ENCODE data around the gene ANKRD63.

ANKRD63 gene

DNA sequence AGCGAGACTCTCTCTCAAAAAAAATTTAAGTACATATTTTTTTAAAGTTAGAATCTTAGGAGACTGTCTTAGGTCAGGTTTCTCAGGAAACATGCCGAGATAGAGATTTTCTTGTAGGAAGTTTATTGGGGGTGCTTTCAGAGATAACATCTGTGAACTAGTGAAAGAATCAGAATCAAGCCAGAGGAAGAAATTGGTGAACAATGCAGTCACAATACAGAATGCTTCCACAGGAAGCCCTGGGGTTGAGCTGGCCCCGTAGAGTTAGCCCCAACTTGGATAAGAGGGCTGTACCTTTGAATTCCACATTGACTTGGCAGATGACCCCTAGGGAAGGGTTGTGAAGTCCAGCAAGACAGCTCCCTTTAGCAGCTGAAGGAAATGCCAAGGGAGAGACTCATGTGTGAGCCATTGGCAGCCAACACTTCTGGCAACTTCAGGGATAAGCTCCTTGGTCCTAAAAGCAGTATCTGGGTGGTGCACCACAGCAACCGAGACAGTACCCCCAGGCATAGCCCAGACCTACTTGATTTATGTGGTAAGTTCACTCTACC, 31.9 kb upstream of the ANKRD63 start:
- DNase-seq (ENCODE audit: low read depth), result no peak
- H3K4me3 ChIP-seq (ENCODE audit: low read depth, low read length), result no peak overlapping the region

DNA sequence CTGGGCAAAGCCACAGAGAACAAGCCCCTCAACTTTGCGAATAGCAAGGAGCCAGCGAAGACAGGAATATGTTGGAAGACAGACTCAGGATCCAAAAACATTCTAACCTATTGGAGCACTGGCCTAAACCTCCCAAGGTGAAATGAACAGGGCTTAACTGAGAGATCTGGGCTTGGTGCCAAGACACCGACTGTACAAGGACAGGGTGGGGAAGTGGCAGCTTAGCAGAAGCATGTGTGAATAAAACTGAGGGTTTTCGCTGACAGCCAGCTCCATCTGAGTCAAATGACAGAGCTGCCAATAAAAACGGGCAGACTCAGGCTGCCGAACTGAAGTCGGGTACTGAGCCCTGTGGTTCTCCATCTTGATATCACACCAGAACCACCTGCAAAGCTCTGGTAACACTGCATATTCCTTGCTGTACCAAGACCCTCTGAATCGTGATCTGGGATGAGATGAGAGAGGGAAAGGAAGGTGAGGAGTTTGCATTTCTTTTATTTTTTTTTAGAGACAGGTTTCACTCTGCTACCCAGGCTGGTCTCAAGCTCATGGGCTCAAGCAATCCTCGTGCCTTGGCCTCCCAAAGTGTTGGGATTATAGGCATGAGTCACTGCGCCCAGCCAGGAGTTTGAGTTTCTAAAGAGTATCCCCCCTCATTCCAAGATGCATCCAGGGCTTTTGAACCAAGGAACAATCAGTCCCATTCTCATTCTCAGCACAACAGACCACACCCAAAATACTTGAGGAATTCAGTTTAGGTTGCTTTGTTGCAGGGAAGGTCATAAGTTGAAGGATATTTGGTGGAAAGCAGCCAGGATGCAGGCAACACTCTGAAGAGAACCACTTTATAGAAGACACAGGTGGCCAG, 30.9 kb upstream of the ANKRD63 start:
- DNase-seq (ENCODE audit: low read depth), result no peak
- H3K4me3 ChIP-seq (ENCODE audit: low read depth, low read length), result no peak overlapping the region

DNA sequence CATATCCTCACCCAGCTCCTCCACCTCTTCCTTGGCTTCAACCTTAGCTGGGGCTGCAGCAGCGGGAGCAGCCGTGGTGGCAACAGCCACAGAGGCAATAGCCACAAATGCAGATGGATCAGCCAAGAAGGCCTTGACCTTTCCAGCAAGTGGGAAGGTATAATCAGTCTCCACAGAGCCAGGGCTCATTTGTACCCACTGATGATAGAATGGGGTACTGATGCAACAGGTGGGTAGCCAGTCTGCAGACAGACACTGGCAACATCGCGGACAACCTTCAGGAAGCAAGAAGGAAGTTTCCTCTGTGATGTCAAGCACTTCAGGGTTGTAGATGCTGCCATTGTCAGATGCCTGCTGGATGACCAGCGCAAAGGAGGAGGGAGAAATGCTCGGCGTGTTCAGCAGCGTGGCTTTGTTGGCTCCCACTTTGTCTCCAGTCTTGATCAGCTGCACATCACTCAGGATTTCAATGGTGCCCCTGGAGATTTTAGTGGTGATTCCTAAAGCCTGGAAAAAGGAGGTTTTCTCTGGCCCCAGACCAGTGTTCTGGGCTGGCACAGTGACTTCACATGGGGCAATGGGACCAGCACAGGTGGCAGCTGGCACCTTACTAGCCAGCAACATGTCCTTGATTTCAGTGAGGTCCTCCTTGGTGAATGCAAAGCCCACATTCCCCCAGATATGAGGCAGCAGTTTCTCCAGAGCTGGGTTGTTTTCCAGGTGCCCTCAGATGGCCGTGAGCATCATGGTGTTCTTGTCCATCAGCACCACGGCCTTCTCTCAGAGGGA, 29.7 kb upstream of the ANKRD63 start:
- H3K4me3 ChIP-seq (ENCODE audit: low read depth, low read length), result no peak overlapping the region
- DNase-seq (ENCODE audit: low read depth), result no peak

GRCh38 chr15:40310993-40311392, 28.1 kb upstream of the ANKRD63 start:
- H3K4me3 ChIP-seq (ENCODE audit: low read depth, low read length), result no peak overlapping the region
- no peak for DNase-seq (ENCODE audit: low read depth)

DNA sequence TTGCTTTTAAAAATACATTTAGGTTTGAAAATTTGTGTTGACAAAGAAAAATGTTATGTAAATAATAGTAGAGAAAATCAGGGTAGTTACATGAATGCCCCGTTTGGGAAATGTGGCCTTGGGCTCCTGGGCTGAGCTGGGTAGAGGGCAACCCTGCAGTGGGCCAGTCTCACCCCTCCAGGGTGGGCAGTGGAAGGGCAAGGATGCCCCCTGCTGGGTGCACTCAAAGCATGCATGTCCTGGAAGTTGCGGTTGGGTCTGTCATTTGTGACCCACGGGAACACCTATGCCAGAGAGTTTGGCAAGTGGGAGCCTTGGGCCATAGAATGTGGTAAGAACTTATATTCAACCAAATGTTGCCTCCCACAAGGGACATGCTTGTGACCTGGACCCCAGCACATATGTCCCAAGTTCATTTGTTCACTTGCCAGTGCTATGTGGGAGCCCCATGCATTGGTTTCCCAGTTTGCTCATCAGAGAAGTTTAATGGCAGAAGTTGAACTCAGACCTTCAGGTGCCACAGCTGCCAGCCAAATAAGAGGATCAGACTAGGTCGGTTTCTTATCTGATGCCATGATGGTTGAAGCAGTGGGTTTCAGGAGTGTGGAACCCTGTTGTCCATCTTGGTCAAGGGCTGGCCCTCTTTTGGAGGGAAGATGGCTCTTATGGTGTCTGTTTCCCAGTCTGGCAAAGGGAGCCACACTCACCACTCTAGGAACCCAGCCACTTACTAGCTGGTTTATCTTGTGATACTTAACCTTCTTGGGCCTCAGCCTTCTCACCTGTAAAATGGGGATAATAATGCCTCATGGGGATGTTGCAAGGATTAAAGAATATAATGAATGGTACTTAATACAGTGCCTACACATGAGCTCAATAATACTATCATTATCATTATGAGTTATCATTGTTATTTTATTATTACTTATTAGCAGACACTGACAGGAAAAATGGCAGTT, 27.4 kb upstream of the ANKRD63 start:
- no peak overlapping the region for H3K4me3 ChIP-seq (ENCODE audit: low read depth, low read length)
- DNase-seq (ENCODE audit: low read depth), result no peak

DNA sequence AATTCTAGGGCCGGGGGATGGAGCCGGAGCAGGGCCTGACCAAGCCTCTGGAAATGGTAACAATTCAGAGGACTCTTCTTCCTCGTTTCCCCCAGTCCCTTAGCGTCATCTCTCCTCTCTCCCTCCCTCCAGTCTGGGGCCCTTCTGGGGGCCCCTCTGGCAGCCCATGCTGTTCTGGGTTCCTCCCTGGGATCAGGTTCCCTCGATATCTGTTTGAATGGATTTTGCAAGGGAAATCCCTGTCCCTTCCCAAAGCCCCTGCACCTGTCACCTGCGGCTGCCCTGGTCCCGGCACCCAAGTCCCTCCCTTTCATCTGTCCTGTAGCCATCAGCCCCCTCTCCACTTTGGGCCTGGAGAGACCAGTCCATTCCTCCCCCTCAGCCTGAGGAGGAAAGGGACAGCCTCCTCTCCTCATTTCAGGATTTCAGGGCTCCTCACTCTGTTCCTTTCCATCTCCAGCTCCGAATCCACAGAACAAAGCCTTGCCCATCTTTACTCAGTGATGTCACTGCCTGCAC, 26.5 kb upstream of the ANKRD63 start:
- no peak overlapping the region for H3K4me3 ChIP-seq (ENCODE audit: low read depth, low read length)
- DNase-seq (ENCODE audit: low read depth), result no peak

DNA sequence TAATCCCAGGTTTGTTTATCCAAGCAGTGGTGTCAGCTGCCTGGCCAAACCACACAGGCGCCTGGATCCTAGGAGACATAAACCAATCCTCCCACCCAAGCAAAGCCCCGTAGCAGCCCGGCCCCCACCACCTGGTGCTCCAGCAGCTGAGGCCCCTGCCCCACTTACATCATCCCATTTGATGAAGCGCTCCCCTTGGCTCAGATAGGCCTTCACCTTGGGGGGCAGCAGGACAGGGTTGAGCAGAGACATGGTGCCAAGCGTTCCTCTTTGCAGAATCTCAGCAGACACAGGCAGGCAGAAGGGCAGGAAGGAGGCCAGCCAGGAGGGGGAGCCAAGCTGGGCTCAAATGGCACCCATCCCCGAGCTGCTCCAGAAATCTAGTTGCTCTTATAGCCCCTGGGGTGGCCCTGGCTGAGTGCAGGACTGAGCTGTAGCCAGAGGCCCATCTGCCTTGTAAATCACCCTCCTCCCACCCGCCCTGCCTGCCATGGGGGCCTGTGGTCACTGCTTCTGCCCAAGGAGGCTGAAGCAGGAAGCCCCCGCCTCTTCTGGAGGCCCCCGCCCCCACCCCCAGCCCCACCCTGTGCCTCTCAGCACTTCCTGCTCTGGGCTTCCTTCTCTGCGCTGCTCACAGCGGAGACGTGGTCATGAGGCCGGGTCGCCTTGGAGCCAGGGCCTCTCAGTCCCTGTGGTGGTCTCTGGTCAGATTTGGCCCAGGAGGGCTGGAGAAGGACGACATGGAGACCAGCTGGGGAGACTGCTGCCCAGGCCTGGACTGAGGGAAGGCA, 24.8 kb upstream of the ANKRD63 start, which contains the start of gene PLCB2:
TSS of gene PLCB2 (minus strand) at position 515 of the 791 bp plus-strand sequence. CDS start at position 252, 263 bp downstream.
- H3K4me3 ChIP-seq (ENCODE audit: low read depth, low read length), result no peak within 1 kb of the TSS
- no peak for DNase-seq (ENCODE audit: low read depth)

DNA sequence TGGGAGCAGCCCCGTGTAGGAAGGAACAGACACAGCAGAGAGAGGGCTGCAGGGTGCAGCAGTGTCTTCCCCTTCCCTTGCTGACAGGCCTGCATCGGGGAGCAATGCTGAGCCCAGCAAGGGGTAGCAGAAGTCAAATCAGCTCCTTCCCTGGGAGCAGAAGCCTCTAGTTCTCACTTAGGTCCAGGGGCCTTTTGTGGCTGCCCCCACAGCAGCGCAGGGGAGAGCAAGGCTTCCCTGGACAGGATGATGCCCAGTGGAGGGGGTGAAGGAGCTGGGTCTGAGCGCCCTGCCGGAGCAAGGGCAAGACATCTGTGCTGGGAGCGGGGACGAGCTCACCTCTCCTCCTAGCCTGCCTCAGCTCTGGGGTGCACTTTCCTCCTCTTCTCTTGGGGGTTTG, 24.0 kb upstream of the ANKRD63 start:
- H3K4me3 ChIP-seq (ENCODE audit: low read depth, low read length), result no peak overlapping the region
- no peak for DNase-seq (ENCODE audit: low read depth)

GRCh38 chr15:40306371-40306770, 23.5 kb upstream of the ANKRD63 start:
- no peak overlapping the region for H3K4me3 ChIP-seq (ENCODE audit: low read depth, low read length)
- DNase-seq (ENCODE audit: low read depth), result no peak

GRCh38 chr15:40305281-40305680, 22.4 kb upstream of the ANKRD63 start:
- H3K4me3 ChIP-seq (ENCODE audit: low read depth, low read length), result no peak overlapping the region
- no peak for DNase-seq (ENCODE audit: low read depth)

DNA sequence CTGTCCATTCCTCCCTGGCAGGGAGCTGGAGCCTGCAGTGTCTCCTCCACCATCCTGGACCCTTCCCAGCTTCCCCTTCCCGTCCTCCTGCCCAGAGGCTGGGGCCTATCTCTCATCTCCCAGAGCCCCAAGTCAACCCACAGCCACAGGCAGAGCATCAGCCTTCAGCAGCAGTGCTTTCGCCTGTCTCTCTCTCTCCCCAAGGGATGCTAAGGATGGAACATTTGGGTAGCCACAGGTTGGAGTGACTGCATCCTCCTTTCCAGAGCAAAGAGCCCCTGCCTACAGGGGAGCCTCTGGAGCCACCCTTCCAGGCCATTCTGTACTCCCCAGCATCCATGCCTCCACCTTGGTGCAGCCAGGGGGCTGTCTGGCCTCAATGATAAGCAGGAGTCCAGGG, 20.7 kb upstream of the ANKRD63 start:
- no peak for DNase-seq (ENCODE audit: low read depth)

GRCh38 chr15:40302981-40303380, 20.1 kb upstream of the ANKRD63 start:
- no peak for DNase-seq (ENCODE audit: low read depth)
- H3K4me3 ChIP-seq (ENCODE audit: low read depth, low read length), result no peak overlapping the region

More for the DNA sequence above, 20.7 kb upstream of the ANKRD63 start:
- H3K4me3 ChIP-seq (ENCODE audit: low read depth, low read length), result no peak overlapping the region

DNA sequence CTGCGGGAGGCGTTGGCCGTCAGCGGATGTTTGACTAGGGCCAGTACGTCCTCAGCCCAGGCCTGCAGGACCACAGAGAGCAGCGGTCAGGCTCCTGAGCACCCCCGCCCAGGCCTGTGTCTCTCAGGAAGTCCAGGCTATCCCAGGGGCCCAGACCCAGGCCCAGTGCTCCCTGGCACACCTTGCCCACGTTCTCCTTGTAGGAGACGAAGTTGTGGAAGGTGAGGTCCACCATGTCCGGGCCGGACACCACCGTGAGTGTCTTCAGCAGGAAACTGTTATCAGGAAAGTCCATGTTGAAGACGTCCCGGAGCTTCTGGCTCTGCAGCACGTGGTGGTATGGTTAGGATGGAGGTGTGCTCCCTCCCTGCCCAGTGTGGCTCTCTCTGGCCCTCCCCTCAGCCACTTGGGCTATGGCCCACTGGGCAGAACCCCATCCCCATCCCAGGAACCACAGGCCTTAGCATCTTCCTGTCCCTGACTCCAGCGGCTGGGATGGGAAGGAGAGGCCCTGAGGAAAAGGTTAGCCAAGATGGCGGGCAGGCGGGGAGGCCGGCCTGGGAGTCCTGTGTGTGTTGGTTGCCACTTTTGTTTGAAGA, 19.5 kb upstream of the ANKRD63 start:
- no peak for DNase-seq (ENCODE audit: low read depth)
- no peak overlapping the region for H3K4me3 ChIP-seq (ENCODE audit: low read depth, low read length)

DNA sequence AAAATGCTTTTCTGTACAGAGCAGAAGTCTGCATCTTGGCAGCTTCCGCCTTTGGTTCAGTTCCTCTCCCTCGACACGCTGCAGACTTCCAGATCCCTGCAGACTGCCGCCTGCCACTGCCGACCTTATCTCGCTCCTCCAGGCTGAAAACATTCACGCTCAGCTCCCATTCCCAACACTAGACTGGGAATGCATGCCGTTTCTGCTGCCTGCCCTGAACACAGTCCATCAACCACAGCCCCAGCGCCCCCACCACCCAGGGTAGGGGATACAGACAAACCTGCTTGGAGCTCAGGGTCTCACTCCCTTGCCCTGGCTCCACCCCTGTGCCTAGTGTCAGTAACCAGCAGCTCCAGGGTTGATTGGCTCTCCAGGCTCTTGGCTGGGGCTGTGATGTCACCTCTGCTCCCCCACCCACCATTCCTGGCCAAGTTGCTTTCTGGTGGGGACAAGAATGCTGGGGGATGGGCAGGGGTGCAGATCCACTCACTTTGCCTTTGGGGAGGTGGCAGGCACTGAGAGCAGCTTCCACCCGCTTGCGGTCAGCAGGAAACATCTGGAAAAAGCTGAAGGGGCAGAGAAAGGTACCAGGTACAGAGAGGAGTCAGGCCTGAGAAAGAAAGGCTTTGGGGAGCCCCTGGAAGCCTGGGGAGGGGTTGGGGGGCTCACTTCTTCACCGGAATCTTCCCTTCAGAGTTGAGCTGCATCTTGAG, 18.8 kb upstream of the ANKRD63 start:
- DNase-seq (ENCODE audit: low read depth), result no peak

DNA sequence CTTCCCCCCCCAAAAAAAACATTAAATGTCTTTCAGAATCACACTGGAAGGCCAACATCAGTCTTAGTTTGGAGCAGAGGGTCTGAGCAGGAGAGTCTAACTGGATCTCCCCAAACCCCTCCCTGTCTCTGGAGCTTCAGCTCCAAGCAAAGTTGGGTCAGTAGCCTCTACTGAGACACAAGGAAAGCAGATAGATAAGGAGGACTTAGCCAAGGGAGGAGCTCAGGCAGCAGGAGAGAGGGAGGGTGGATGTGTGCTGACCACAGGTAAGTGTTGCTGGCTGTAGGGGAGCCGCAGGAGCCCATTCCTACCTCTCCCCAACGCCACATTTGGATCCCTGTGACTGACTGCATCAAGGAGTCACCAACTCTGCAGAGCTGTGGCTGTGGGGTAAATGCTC, 17.9 kb upstream of the ANKRD63 start:
- no peak for DNase-seq (ENCODE audit: low read depth)
- H3K4me3 ChIP-seq (ENCODE audit: low read depth, low read length), result no peak overlapping the region

More for the DNA sequence above, 18.8 kb upstream of the ANKRD63 start:
- no peak overlapping the region for H3K4me3 ChIP-seq (ENCODE audit: low read depth, low read length)

DNA sequence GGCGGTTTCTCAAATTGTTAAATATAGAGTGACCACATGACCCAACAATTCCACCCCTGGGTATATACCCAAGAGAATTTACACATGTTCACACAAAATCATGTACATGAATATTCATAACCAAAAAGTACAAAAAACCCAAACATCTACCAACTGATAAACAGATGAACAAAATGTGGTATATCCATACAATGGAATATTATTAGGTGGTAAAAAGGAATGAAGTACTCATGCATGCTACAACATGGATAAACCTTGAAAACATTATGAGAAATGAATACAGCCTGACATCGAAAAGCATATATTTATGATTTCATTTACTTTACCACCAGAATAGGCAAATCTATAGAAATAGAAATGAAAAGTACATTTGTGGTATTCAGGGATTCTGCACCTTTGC, 17.5 kb upstream of the ANKRD63 start:
- no peak overlapping the region for H3K4me3 ChIP-seq (ENCODE audit: low read depth, low read length)
- DNase-seq (ENCODE audit: low read depth), result no peak

DNA sequence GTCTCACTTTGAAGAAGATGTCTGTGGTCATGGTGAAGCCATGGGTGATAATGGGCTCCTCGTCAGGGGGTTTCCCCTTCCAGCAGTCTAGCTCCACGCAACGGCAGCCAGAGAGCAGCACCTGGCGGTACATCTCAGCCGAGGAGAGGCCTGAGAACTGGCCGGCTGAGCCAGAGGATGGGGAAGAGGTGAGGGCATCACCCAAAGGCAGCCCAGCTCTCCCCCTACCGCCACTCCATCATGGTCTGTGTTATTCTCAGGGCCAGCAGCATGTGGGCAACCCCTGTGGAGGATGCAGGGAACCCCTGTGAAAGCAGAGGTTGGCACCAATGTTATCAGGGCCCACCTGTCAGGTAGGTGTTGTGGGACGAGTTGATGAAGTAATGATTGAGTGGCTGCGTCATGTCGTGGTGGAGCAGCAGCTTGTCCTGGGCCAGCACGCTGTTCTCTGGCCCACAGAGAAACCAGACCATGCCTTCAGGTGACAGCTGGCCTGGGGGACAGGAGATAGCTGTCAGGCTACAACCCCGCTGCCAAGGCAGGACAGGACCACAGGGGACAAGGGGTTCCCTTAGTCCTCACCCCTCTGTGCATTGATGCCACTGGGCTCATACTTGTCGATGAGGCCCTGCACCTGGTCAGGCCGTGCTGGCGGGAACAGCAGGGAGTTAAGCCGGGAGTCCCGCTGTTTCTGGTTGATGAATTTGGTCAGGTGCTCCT, 15.5 kb upstream of the ANKRD63 start:
- no peak overlapping the region for H3K4me3 ChIP-seq (ENCODE audit: low read depth, low read length)
- no peak for DNase-seq (ENCODE audit: low read depth)
